KBM-7 (cell line): Measurements from ENCODE around the gene TRIM74.
A peak's percentile ranks its signal among the peaks of the same experiment; 100 is the strongest.
"Not testable (repeated sequence)": the region's sequence is repeated elsewhere in the genome, so short reads cannot be mapped to it uniquely, and the experiment has no call there.

Experiments
- DNase-seq: peaks from one replicate; pipeline ENCODE4 v3.0.0-alpha.2; 2015
- in situ Hi-C: fragments of 300-500 bp; cut with MboI; formaldehyde crosslinking; loops from 2 replicates; pipeline ENCODE4 v1.14.3; 2020; ENCODE audit warnings: low sequenced_read_pairs, low pct_unique_long_range_greater_than_20kb, mixed read lengths

TRIM74 gene

DNA sequence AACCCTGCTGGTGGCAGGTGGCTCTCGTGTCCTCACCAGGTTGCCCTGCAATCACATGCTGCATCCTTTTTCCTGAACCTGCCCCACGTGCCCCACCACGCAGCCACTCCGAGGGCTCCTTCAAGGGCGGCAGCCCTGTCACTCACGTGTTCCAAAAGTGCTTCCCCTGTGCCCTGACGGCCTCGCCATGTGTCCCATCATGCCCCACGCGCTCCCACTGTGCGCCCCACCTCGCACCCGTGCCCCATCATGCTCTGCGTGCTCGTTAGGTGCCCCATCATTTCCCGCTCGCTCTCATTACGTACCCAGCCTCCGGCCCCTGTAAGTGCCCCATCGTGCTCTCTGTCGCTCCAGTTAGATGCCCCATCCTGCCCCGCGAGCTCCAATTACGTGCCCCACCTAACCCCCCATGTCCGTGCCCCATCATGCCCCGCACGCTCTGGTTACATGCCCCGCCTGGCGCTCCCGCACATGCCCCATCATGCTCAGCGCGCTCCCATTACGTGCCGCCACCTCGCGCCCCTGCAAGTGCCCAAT is at the start of gene TRIM74:
TRIM74 (minus strand) TSS at position 487 of the 537 bp plus-strand sequence. CDS start 3,309 bp downstream, outside the sequence.
- DNase-seq, in situ Hi-C loops: not testable (repeated sequence)

DNA sequence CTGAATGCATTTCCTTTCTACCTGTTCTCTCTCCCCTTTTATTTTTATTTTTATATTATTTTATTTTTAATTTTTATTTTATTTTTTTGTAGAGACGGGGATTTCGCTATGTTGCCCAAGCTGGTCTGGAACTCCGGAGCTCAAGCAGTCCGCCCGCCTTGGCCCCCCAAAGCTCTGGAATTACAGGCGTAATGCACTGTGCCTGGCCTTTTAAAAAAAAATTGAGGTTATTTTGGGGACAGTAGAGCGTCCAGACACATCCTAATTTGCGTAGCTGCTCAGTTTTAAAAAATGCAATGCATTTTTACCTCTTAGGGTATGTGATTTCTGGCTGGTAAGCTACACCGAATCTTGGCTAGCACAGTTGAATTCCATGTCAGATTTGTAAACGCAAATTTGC is 37.2 kb upstream of the TRIM74 start:
- DNase-seq, in situ Hi-C loops: not testable (repeated sequence)

DNA sequence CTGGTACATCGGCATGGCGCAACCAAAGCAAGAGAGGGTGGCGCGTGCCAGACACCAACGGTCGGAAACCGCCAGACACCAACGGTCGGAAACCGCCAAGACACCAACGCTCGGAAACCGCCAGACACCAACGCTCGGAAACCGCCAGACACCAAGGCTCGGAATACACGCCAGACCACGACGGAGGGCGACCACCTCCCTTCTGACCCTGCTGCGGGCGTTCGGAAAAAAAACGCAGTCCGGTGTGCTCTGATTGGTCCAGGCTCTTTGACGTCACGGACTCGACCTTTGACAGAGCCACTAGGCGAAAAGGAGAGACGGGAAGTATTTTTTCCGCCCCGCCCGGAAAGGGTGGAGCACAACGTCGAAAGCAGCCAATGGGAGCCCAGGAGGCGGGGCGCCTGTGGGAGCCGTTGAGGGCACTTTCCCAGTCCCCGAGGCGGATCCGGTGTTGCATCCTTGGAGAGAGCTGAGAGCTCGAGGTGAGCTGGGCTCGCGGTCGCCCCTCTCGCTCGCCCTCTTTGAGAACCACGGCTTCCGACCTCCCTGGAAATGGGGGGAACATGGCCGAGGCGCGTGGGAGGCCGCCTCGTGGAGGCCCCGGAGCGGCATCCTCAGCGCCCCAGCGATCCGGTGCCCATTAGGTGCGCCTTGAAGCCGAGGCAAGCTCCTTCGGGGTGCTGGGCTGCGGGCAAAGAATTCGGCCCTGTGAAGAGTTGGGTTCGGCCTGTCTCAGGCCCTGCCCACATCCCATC is 36.6 kb upstream of the TRIM74 start:
- DNase-seq: peak; percentile 98
- in situ Hi-C loops: not testable (repeated sequence)

DNA sequence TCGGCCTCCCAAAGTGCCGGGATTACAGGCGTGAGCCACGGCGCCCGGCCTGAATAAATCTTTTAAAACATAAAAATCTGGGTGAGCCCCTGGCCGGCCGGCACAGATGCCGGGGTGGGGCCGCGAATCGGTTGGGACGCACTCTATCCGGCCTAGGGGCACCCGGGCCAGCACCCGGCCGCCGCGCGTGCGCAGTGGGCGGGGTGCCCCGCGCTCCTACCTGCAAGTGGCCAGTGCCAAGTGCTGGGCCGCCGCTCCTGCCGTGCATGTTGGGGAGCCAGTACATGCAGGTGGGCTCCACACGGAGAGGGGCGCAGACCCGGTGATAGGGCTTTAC is 36.1 kb upstream of the TRIM74 start:
- in situ Hi-C loops, DNase-seq: not testable (repeated sequence)

DNA sequence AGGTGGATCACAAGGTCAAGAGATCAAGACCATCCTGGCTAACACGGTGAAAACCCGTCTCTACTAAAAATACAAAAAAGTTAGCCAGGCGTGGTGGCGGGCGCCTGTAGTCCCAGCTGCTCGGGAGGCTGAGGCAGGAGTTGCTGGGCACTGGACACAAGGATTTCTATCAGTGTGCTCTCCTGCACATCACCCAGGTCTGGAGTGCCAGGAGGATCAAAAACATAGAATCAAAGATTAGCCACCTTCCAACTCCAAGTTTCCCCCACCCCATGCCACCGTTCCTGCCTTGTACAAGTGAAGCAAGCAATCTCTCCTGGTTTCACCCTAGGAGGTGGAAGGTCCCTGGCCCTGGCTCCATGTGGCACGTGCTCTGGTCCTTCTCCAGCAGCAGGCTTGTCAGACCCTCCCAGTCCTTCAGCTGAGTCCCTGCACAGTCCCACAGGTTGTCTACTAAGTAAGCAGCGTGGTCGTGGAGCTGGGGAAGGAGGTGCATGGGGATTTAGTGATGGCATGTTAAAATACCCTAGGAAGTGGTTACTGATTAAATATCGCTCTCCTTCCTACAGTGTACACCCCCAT is 28.7 kb upstream of the TRIM74 start:
- DNase-seq: not testable (repeated sequence)

DNA sequence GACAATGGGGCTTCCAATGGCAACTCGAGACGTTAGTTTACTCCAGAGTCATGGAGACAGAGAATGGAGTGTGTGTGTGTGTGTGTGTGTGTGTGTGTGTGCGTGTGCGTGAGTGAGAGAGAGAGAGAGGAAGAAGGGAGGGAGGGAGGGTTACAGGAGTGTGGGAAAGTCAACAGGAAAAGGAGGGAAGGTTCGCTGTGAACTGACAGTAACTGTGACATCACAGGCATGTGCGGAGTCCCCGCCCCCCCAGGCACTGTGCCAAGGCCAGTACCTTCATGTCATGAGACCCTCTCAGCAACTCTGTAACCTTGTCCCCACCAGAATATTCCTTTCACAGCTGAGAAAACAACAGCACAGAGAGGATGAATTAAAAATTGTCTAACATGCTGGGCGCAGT is 28.2 kb upstream of the TRIM74 start:
- in situ Hi-C loops, DNase-seq: not testable (repeated sequence)

More for the DNA sequence above, 28.7 kb upstream of the TRIM74 start:
- in situ Hi-C loops: not testable (repeated sequence)

DNA sequence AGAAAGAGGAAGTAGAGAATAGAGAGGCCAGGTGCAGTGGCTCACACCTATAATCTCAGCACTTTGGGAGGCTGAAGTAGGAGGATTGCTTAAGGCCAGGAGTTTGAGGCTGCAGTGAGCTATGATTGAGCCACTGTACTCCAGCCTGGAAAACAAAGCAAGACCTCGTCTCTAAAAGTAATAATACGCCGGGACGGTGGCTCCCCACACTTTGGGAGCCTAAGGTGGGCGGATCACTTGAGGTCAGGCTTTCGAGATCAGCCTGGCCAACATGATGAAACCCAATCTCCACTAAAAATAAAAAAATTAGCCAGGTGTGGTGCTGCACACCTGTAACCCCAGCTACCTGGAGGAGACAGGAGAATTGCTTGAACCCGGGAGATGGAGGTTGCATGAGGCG is 26.2 kb upstream of the TRIM74 start:
- in situ Hi-C loops, DNase-seq: not testable (repeated sequence)

DNA sequence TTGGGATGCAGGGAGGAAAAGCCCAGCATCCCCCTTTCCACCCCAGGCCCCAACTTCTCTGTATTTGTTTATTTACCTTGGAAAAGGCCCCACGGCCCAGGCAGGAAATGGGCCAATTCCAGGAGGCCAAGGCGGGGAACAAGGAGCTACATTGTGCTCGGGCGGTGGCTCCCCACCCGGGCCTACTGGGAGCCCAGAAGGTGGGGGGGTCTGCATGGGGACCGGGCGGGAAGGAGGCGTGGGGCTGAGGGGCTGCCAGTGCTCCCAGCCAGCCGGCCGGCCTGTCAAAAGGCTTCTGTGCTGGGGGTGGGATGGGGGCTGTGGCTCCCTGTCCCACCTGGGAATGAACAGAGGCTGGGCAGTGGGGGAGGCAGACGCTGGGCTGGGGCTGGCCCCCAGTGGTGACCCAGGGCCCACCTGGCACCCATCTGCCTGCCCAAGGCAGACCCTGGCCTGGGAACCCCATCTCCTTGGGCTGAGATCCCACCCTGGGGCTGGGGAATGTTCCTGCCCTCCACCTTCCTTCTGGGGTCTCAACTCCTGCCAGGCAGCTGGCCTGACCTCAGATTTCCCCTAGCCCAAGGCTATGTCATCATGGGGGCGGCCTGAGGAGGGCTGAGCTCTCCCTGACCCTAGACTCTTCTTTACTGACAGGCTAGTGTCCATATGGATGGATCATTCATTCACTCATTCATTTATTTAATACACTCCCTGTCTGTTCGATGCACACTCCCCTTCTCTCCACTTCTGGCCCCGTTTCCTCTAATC is 21.1 kb upstream of the TRIM74 start:
- in situ Hi-C loops, DNase-seq: not testable (repeated sequence)

DNA sequence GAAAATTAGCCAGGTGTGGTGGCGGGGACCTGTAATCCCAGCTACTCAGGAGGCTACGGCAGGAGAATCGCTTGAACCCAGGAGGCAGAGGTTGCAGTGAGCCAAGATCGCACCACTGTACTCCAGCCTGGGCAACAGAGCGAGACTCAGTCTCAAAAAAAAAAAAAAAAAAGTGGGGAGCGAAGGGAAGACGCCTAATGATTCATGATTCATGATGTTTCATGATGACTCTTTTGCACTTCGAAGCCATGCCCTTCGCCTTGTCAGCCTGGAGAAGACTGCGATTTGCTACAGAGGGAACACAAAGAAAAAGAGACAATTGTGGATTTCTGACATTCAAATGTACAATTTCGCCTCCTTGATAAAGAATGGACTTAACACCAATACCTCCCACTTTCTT is 12.8 kb upstream of the TRIM74 start:
- in situ Hi-C loops, DNase-seq: not testable (repeated sequence)

DNA sequence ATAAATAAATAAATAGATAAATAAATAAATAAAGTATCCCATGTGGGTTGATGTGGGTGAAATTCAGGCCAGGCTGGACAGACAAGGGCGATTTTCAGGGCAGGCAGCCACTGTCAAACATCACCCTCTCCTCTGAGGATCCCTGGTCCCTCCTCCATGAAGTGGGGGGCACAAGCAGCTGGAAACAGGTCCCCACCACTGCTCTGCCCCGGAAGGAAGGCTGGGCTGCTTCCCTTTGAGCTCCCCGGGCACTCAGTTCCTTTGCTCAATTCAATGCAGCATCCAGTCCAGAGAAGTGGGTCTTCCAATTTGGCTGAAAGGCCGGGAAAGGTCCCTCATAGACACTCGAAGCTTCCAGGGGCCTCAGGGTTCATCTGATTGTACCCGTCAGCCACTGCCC is 11.1 kb upstream of the TRIM74 start:
- DNase-seq, in situ Hi-C loops: not testable (repeated sequence)

DNA sequence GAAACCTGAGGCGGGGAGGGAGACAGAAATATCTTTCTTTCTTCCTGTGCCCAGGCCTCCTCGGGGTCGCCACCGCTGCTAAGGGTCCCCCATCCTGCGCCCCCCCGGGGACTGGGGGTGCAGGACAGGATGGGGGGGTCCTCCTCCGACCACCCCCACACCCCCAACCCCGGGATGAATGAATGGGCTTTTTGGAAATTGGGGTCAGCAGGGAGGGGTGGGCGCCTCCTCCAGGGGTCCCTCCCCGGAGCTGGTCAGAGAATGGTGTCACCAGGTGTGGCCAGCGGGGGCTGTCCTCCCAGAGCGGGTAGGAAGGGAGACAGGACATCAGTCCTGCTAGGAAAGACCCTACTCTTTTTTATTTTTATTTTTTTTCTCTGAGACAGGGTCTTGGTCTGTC is 7.2 kb upstream of the TRIM74 start:
- in situ Hi-C loops, DNase-seq: not testable (repeated sequence)

DNA sequence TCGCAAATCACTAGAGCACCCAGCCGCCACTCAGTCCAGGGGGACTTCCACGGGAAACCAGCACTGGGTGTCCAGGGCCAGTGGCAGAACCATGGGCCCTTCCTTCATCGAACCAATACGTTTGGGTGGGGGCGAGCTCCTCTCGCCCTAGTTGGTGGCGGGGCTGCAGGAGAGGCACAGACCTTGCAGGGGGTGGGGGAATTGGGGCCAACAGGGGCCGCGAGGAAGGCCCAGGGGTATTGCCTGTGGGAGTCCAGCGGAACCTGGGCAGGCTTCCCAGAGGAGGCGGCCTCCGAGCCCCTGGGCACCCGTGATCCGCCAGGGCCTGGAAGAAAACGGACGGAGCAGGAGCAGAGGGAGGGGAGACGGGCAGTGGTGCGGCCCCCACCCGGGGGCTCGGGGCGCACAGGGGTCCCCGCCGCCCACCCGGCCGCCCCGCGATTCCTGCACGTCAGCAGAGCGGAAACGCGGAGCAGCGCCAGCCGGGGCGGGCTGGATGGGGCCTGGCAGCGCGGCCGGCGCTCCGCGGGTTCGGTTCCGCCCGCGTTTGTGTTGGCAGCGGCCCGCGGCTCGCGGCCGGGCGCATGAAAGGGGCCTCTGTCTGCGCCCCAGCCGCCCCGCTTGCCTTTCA is 6.5 kb upstream of the TRIM74 start:
- DNase-seq, in situ Hi-C loops: not testable (repeated sequence)

DNA sequence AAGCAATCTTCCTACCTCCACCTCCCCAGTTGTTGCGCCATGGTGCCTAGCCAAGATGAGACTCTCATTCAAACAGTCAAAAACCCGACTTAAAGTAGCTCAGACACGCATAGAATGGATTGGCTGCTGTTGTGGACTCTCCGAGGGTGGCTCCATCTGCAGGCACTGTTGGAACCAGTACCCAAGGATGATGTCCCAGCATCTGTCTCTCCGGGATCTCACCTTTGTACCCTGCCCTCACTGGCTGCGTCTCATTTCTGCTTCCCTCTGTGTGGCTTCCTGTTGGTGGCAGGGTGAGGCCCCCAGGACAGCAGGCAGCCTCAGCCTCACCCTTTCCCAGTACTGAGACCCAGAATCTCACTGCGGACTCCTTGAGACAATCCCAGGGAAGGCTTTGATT is 5.5 kb upstream of the TRIM74 start:
- in situ Hi-C loops, DNase-seq: not testable (repeated sequence)

DNA sequence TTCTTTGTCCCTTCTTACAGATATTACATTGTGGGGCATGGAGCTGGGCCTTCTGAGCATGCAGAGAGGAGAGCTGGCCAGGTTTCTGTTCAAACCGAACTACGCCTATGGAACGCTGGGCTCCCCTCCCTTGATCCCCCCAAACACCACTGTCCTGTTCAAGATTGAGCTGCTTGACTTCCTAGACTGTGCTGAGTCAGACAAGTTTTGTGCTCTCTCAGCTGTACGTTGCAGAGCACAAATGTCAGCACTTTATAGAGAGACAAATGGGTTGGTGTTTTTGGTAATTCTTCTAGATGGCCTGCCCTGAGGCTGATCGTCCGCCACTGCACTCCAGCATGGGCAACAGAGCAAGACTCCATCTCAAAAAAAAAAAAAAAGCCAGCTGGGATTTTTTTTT is 2.2 kb upstream of the TRIM74 start:
- in situ Hi-C loops, DNase-seq: not testable (repeated sequence)

DNA sequence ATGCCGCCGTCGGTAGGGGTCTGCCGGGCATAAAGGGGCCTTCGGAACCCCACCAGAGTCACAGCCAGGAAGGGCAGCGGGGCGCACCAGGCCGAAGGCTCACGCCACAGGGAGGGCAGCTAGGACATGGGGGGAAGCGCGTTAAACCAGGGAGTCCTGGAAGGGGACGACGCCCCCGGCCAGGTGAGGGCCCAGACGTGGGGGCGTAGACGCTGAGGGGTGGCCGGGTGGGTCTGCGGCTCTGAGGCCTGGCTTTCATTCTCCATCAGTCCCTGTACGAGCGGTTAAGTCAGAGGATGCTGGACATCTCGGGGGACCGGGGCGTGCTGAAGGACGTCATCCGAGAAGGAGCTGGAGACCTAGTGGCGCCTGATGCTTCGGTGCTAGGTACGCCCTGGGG is 422 bp upstream of the TRIM74 start:
- in situ Hi-C loops, DNase-seq: not testable (repeated sequence)

DNA sequence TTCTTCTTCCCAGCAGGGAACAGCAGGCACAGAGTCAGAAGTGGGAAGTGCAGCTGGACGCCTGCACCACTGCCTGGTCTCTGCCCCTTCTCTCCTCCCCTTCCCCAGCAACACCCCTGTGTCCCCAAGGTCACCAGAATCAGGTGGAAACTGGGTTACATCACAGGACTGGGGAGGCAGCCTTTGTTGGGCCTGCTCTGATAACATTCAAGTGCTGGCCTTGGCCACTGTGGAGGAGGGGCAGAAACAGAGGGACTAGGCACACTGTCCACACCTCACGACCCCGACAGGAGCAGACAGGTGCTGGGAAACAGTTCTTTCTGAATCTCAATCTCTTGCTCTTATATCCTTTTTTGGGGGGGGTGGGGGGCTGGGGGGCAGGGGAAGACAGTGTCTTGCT is 2.4 kb downstream of the TRIM74 start:
- DNase-seq, in situ Hi-C loops: not testable (repeated sequence)

DNA sequence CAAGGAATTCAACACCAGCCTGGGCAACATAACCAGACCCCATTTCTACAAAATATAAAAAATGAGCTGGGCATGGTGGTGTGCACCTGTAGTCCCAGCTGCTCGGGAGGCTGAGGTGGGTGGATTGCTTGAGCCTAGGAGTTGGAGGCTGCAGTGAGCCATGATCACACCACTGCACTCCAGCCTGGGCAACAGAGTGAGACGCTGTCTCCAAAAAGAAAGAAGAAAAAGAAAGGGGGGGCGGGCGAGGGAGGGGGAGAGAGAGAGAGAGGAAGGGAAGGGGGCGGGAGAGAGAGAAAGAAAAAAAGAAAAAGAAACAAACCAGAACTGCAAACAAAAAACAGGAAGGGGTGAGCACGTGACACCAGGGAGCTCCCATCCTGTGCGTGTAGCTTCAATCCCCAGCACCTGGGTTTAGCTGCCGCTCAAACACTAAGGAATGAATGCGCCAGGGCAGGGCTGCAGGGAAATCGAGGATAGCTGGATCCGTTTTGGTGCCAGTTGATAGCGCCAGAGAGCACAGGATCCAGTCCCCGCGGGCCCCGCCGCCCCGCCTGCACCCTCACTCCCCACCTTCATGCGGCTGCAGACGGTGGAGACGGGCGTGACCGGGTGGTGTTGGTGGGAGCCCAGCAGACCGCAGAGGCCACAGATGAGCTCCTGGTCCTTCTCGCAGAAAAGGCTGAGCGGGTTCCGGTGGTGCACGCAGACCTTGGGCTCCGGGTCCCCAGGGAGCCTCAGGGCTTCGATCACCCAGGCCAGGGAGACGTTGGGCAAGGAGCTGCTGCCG is 3.9 kb downstream of the TRIM74 start:
- DNase-seq, in situ Hi-C loops: not testable (repeated sequence)

DNA sequence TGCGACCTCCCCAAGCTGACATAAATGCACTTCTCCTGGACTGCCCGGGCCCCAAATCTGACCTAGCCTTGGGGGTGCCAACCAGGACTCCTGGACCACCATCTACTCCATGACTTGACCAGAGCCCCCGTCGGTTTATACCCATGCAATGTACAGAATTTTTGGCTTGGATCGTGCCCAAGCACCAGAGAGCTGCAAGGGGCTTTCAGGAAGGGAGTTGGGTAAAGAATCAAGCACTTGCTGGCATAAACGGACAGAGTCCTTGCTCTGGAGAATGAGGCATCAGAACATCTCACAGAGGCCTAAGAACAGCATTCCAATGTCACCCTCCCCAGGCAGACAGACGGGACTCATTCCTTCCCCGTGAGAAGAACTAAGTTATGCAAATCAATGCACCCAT is 6.2 kb downstream of the TRIM74 start:
- DNase-seq, in situ Hi-C loops: not testable (repeated sequence)

DNA sequence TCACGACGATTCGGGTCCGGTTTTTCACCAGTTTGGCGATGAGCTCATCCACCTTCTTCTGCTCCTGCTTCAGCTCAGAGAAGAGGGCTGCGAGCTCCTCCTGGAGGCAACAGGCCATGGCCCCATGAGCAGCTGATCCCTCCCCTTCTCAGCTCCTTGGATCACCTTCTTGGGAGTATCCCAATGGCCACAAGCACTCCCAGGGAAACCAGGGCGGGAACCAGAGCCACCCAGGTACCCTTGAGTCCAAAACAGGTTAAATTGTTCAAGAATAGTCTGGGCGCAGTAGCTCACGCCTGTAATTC is 8.0 kb downstream of the TRIM74 start:
- DNase-seq, in situ Hi-C loops: not testable (repeated sequence)
